GM19455 (cell line): ENCODE data around the gene CCBE1.
A peak's percentile ranks its signal among the peaks of the same experiment; 100 is the strongest.
"Not testable (repeated sequence)": the region's sequence is repeated elsewhere in the genome, so short reads cannot be mapped to it uniquely, and the experiment has no call there.

Experiments
- ATAC-seq: cut with Tn5 transposase; IDR thresholded peaks from one replicate; pipeline ENCODE4 v1.9.1; 2021; ENCODE audit not compliant: unreplicated experiment

The CCBE1 gene

GRCh38 chr18:59715966-59716369, 18.7 kb upstream of the CCBE1 start:
- ATAC-seq = no peak

GRCh38 chr18:59715445-59715844, 18.2 kb upstream of the CCBE1 start:
- no peak for ATAC-seq

GRCh38 chr18:59714096-59714495, 16.9 kb upstream of the CCBE1 start:
- not testable (repeated sequence) for ATAC-seq

GRCh38 chr18:59712311-59712710, 15.1 kb upstream of the CCBE1 start:
- ATAC-seq = no peak

- no peak for ATAC-seq
Measured at GRCh38 chr18:59708988-59709387, 11.8 kb upstream of the CCBE1 start.

- ATAC-seq = no peak
Measured at GRCh38 chr18:59707306-59707705, 10.1 kb upstream of the CCBE1 start.

GRCh38 chr18:59706499-59706898, 9.3 kb upstream of the CCBE1 start:
- ATAC-seq = no peak

- no peak for ATAC-seq
Measured at GRCh38 chr18:59705145-59705544, 7.9 kb upstream of the CCBE1 start.

- ATAC-seq = no peak
Measured at GRCh38 chr18:59704146-59704545, 6.9 kb upstream of the CCBE1 start.

- no peak for ATAC-seq
Measured at GRCh38 chr18:59701272-59701671, 4.0 kb upstream of the CCBE1 start.

GRCh38 chr18:59700535-59700967, 3.3 kb upstream of the CCBE1 start:
- no peak for ATAC-seq

GRCh38 chr18:59699750-59700534, 2.7 kb upstream of the CCBE1 start:
- ATAC-seq = no peak

- ATAC-seq = no peak
Measured at GRCh38 chr18:59699061-59699460, 1.8 kb upstream of the CCBE1 start.

- ATAC-seq = peak; percentile 51
Measured at GRCh38 chr18:59696311-59697235, 650 bp downstream of the CCBE1 start.

GRCh38 chr18:59695551-59695950, 1.7 kb downstream of the CCBE1 start:
- no peak for ATAC-seq

- ATAC-seq = no peak
Measured at GRCh38 chr18:59694824-59695223, 2.4 kb downstream of the CCBE1 start.

- ATAC-seq = no peak
Measured at GRCh38 chr18:59691996-59692395, 5.2 kb downstream of the CCBE1 start.

GRCh38 chr18:59690996-59691395, 6.2 kb downstream of the CCBE1 start:
- no peak for ATAC-seq

GRCh38 chr18:59690186-59690982, 6.8 kb downstream of the CCBE1 start:
- no peak for ATAC-seq

- ATAC-seq = no peak
Measured at GRCh38 chr18:59689756-59690155, 7.5 kb downstream of the CCBE1 start.

- ATAC-seq = no peak
Measured at GRCh38 chr18:59686260-59686659, 11.0 kb downstream of the CCBE1 start.
